Activated naive CD4-positive, alpha-beta T cell treated with anti-CD3 and anti-CD28 coated beads, Interleukin-2, amount 50 U/mL, for 16 hours (primary cell): ENCODE data around the gene ASMTL.
"Not testable (repeated sequence)": the region's sequence is repeated elsewhere in the genome, so short reads cannot be mapped to it uniquely, and the experiment has no call there.

Experiments
- DNase-seq: peaks from one replicate; pipeline ENCODE4 v3.0.0-alpha.2; 2020

ASMTL gene

GRCh38 chrX:1453395-1453783, 680 bp upstream of the ASMTL start:
- DNase-seq, result no peak

GRCh38 chrX:1451661-1452515, 821 bp downstream of the ASMTL start:
- no peak for DNase-seq

GRCh38 chrX:1451251-1451660, 1.5 kb downstream of the ASMTL start:
- no peak for DNase-seq

GRCh38 chrX:1450361-1451161, 2.1 kb downstream of the ASMTL start:
- DNase-seq, result no peak

GRCh38 chrX:1449823-1450149, 2.9 kb downstream of the ASMTL start:
- DNase-seq, result no peak

- DNase-seq, result no peak
These were observed 3.5 kb downstream of the ASMTL start for GRCh38 chrX:1449036-1449822.

- DNase-seq, result not testable (repeated sequence)
These were observed 4.1 kb downstream of the ASMTL start for GRCh38 chrX:1448573-1449001.

- DNase-seq, result peak; percentile 3
These were observed 4.6 kb downstream of the ASMTL start for GRCh38 chrX:1447969-1448572.

GRCh38 chrX:1446984-1447968, 5.4 kb downstream of the ASMTL start:
- DNase-seq, result peak; percentile 3

GRCh38 chrX:1444561-1445500, 7.9 kb downstream of the ASMTL start:
- no peak for DNase-seq

- DNase-seq, result no peak
These were observed 9.1 kb downstream of the ASMTL start for GRCh38 chrX:1443496-1444075.

- DNase-seq, result no peak
These were observed 9.9 kb downstream of the ASMTL start for GRCh38 chrX:1442724-1443367.

- no peak for DNase-seq
These were observed 10.6 kb downstream of the ASMTL start for GRCh38 chrX:1442016-1442665.

- DNase-seq, result no peak
These were observed 12.2 kb downstream of the ASMTL start for GRCh38 chrX:1440506-1440905.

GRCh38 chrX:1435241-1435895, 17.3 kb downstream of the ASMTL start:
- DNase-seq, result no peak

- DNase-seq, result no peak
These were observed 17.9 kb downstream of the ASMTL start for GRCh38 chrX:1434871-1435240.

GRCh38 chrX:1433646-1434357, 18.9 kb downstream of the ASMTL start:
- DNase-seq, result no peak

GRCh38 chrX:1430451-1430850, 22.3 kb downstream of the ASMTL start:
- no peak for DNase-seq
